Upper lobe of left lung (tissue), 4 donors: ENCODE results near the gene KLK4.

Experiments
- EP300 ChIP-seq, 4 donors: sonication (generic); formaldehyde crosslinking; IDR thresholded peaks; one replicate each; pipeline ENCODE4 v1.5.1; 2017; ENCODE audit warnings: antibody characterized with exemption in 4 of 4, control low read depth in 2 of 4
- POLR2A ChIP-seq, 4 donors: fragments of 450-650 bp; IDR thresholded peaks; one replicate each; pipeline ENCODE4 v1.5.1; 2016 to 2017; ENCODE audit warnings: antibody characterized with exemption in 4 of 4, mild to moderate bottlenecking in 2 of 4
- POLR2AphosphoS5 ChIP-seq, 2 donors: sonication (generic); formaldehyde crosslinking; IDR thresholded peaks; one replicate each; pipeline ENCODE4 v1.5.1; 2017; ENCODE audit warnings: antibody characterized with exemption in 2 of 2
- TF ChIP-seq, protein P1 (sequence below), 6 experiments: fragments of 450-650 bp in 4 of 6; fragments of 200-600 bp in 2 of 6; sonication (generic) in 2 of 6; IDR thresholded peaks; one replicate each; pipeline ENCODE4 v1.5.1; 2016 to 2019; ENCODE audit warnings: antibody characterized with exemption in 6 of 6

GRCh38 chr19:50909240-50910070 lies 1.7 kb downstream of the KLK4 start:
- TF ChIP-seq, protein P1, sequence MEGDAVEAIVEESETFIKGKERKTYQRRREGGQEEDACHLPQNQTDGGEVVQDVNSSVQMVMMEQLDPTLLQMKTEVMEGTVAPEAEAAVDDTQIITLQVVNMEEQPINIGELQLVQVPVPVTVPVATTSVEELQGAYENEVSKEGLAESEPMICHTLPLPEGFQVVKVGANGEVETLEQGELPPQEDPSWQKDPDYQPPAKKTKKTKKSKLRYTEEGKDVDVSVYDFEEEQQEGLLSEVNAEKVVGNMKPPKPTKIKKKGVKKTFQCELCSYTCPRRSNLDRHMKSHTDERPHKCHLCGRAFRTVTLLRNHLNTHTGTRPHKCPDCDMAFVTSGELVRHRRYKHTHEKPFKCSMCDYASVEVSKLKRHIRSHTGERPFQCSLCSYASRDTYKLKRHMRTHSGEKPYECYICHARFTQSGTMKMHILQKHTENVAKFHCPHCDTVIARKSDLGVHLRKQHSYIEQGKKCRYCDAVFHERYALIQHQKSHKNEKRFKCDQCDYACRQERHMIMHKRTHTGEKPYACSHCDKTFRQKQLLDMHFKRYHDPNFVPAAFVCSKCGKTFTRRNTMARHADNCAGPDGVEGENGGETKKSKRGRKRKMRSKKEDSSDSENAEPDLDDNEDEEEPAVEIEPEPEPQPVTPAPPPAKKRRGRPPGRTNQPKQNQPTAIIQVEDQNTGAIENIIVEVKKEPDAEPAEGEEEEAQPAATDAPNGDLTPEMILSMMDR (IDR thresholded peaks at IDR 0.05) = no peak
- TF ChIP-seq POLR2A (IDR thresholded peaks at IDR 0.05) (no peak), POLR2AphosphoS5 (IDR thresholded peaks at IDR 0.05) (no peak), EP300 (IDR thresholded peaks at IDR 0.05) (no peak)
